Neural cell (in vitro differentiated cells): ENCODE data around the gene PEMT. TPM values are rescaled to one million over a fixed set of nuclear protein-coding genes. Genes with fewer than 3 reads are reported as not detected.

Source experiments
- H2AFZ ChIP-seq: fragments of 200-600, 300-800 bp; sonication (generic), shearing (Covaris generic); 2 replicates; pipeline ENCODE4 v1.6.0; 2014; ENCODE audit warnings: low read depth, mild to moderate bottlenecking, antibody characterized with exemption, low read length, moderate library complexity
- H3F3A ChIP-seq: fragments of 200-600 bp; shearing (Covaris generic); 2 replicates; pipeline ENCODE4 v1.6.1; 2016; ENCODE audit warnings: mild to moderate bottlenecking, moderate library complexity, mixed read lengths, antibody characterized with exemption, low read length; ENCODE audit not compliant: insufficient read depth, poor library complexity, severe bottlenecking
- H3K27ac ChIP-seq: fragments of 200-600, 300-800 bp; sonication (generic), shearing (Covaris generic); 2 replicates; pipeline ENCODE4 v1.5.1; 2014; ENCODE audit warnings: mild to moderate bottlenecking, low read length, moderate library complexity
- H3K27me3 ChIP-seq: fragments of 300-800, 200-600 bp; sonication (generic), shearing (Covaris generic); 2 replicates; pipeline ENCODE4 v1.6.0; 2014; ENCODE audit warnings: mild to moderate bottlenecking, low read depth, low read length, moderate library complexity; ENCODE audit not compliant: insufficient read depth
- H3K36me3 ChIP-seq: fragments of 300-800, 200-600 bp; sonication (generic), shearing (Covaris generic); 2 replicates; pipeline ENCODE4 v1.5.1; 2014; ENCODE audit warnings: mild to moderate bottlenecking, antibody characterized with exemption, low read length, moderate library complexity; ENCODE audit not compliant: insufficient read depth
- H3K4me2 ChIP-seq: fragments of 300-800, 200-600 bp; sonication (generic), shearing (Covaris generic); 2 replicates; pipeline ENCODE4 v1.6.0; 2014; ENCODE audit warnings: mild to moderate bottlenecking, low read length
- H3K4me3 ChIP-seq: fragments of 300-800, 200-600 bp; sonication (generic), shearing (Covaris generic); 2 replicates; pipeline ENCODE4 v1.5.1; 2014; ENCODE audit warnings: mild to moderate bottlenecking, low read length, moderate library complexity
- H3K79me2 ChIP-seq: fragments of 200-600 bp; shearing (Covaris generic); replicated peaks from 2 replicates; pipeline ENCODE4 v1.6.0; 2014; ENCODE audit warnings: mild to moderate bottlenecking, low read length, moderate library complexity; ENCODE audit not compliant: insufficient read depth
- H3K9ac ChIP-seq: fragments of 300-800, 200-600 bp; sonication (generic), shearing (Covaris generic); 2 replicates; pipeline ENCODE4 v1.6.1; 2016; ENCODE audit warnings: mild to moderate bottlenecking, low read length, mixed read lengths
- H3K9me2 ChIP-seq: fragments of 200-600 bp; shearing (Covaris generic); 2 replicates; pipeline ENCODE4 v1.6.1; 2016; ENCODE audit warnings: mild to moderate bottlenecking, low read length, mixed read lengths; ENCODE audit not compliant: insufficient read depth
- H3K9me3 ChIP-seq: fragments of 200-600, 300-800 bp; sonication (generic), shearing (Covaris generic); 2 replicates; pipeline ENCODE4 v1.6.1; 2016; ENCODE audit warnings: mild to moderate bottlenecking, mixed run types, low read length, moderate library complexity, mixed read lengths
- H4K20me1 ChIP-seq: fragments of 200-600 bp; shearing (Covaris generic); 2 replicates; pipeline ENCODE4 v1.6.1; 2016; ENCODE audit warnings: mild to moderate bottlenecking, mixed run types; ENCODE audit not compliant: insufficient read depth
- CTCF ChIP-seq: fragments of 450-650 bp; IDR thresholded peaks from 2 replicates; pipeline ENCODE4 v1.5.1; 2014; ENCODE audit warnings: antibody characterized with exemption, mild to moderate bottlenecking, moderate library complexity; ENCODE audit not compliant: poor library complexity, severe bottlenecking
- EP300 ChIP-seq: fragments of 450-650 bp; conservative IDR thresholded peaks from 2 replicates; pipeline ENCODE4 v1.6.1; 2014; ENCODE audit warnings: antibody characterized with exemption, mild to moderate bottlenecking, moderate library complexity; ENCODE audit not compliant: poor library complexity, severe bottlenecking
- EZH2 ChIP-seq: fragments of 200-600, 300-800 bp; shearing (Covaris generic), sonication (generic); IDR thresholded peaks from 2 replicates; pipeline ENCODE4 v1.6.1; 2014; ENCODE audit warnings: antibody characterized with exemption, low read length, borderline replicate concordance, mild to moderate bottlenecking; ENCODE audit not compliant: insufficient read depth, poor library complexity, severe bottlenecking
- MXI1 ChIP-seq: fragments of 450-650 bp; conservative IDR thresholded peaks from 2 replicates; pipeline ENCODE4 v1.6.1; 2014; ENCODE audit warnings: antibody characterized with exemption, mild to moderate bottlenecking; ENCODE audit not compliant: poor library complexity, severe bottlenecking
- POLR2AphosphoS5 ChIP-seq: IDR thresholded peaks from 2 replicates; pipeline ENCODE4 v1.6.1; 2012
- RAD21 ChIP-seq: fragments of 450-650 bp; conservative IDR thresholded peaks from 2 replicates; pipeline ENCODE4 v1.6.1; 2014; ENCODE audit warnings: antibody characterized with exemption, mild to moderate bottlenecking, moderate library complexity
- SMC3 ChIP-seq: fragments of 450-650 bp; conservative IDR thresholded peaks from 2 replicates; pipeline ENCODE4 v1.6.1; 2014; ENCODE audit warnings: antibody characterized with exemption, mild to moderate bottlenecking, moderate library complexity; ENCODE audit not compliant: poor library complexity
- TAF1 ChIP-seq: IDR thresholded peaks from 2 replicates; pipeline ENCODE4 v1.6.1; 2012; ENCODE audit warnings: low read depth
- polyA plus RNA-seq: library from polyadenylated mRNA; depleted of rRNA; stranded (reverse); fragments of >200 nt; gene quantifications from 2 replicates; pipeline ENCODE4 v1.2.3, GENCODE V29; 2014
- TF ChIP-seq, protein P1 (sequence below): IDR thresholded peaks from 2 replicates; pipeline ENCODE4 v1.6.1; 2012; ENCODE audit warnings: borderline replicate concordance

Gene PEMT
- polyA plus RNA-seq, 1 donor from 2014 or later = 71.7 TPM

DNA sequence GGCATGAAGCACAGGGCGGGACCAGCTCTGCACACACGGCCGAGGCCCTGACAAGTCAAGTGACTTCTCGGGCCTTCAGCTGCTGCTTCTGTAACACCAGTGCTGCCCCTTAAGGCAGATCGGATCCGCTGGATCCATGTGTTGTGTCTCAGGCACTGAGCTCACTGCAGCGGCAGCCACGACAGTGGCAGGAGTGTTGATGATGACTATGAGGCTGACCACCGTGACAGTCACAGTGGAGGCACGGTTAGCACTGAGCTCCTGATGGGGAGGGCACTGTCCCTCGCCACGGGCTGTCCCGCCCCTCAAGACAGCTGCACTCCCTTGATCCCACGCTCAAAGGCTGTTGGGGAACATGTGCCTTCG, 29.4 kb downstream of the PEMT start:
- no peaks in the 10 kb centered on the region for H3K9me2 ChIP-seq
- no peaks in the 10 kb centered on the region for H3F3A ChIP-seq
- no peaks in the 10 kb centered on the region for H3K36me3 ChIP-seq
- H3K9me3 ChIP-seq = no peaks in the 10 kb centered on the region
- no peak overlapping the region for H2AFZ ChIP-seq
- no peaks in the 10 kb centered on the region for H4K20me1 ChIP-seq
- no peak overlapping the region for H3K4me3 ChIP-seq
- no peaks in the 10 kb centered on the region for H3K79me2 ChIP-seq
- H3K9ac ChIP-seq = no peak overlapping the region
- TF ChIP-seq, protein P1, sequence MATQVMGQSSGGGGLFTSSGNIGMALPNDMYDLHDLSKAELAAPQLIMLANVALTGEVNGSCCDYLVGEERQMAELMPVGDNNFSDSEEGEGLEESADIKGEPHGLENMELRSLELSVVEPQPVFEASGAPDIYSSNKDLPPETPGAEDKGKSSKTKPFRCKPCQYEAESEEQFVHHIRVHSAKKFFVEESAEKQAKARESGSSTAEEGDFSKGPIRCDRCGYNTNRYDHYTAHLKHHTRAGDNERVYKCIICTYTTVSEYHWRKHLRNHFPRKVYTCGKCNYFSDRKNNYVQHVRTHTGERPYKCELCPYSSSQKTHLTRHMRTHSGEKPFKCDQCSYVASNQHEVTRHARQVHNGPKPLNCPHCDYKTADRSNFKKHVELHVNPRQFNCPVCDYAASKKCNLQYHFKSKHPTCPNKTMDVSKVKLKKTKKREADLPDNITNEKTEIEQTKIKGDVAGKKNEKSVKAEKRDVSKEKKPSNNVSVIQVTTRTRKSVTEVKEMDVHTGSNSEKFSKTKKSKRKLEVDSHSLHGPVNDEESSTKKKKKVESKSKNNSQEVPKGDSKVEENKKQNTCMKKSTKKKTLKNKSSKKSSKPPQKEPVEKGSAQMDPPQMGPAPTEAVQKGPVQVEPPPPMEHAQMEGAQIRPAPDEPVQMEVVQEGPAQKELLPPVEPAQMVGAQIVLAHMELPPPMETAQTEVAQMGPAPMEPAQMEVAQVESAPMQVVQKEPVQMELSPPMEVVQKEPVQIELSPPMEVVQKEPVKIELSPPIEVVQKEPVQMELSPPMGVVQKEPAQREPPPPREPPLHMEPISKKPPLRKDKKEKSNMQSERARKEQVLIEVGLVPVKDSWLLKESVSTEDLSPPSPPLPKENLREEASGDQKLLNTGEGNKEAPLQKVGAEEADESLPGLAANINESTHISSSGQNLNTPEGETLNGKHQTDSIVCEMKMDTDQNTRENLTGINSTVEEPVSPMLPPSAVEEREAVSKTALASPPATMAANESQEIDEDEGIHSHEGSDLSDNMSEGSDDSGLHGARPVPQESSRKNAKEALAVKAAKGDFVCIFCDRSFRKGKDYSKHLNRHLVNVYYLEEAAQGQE = no peak
- TF ChIP-seq TAF1 (no peak), EZH2 (no peak), RAD21 (no peak), MXI1 (no peak), EP300 (no peak), POLR2AphosphoS5 (no peak), SMC3 (no peak), CTCF (no peak)
- H3K27ac ChIP-seq = no peak overlapping the region
- no peaks in the 10 kb centered on the region for H3K27me3 ChIP-seq
- no peak overlapping the region for H3K4me2 ChIP-seq

DNA sequence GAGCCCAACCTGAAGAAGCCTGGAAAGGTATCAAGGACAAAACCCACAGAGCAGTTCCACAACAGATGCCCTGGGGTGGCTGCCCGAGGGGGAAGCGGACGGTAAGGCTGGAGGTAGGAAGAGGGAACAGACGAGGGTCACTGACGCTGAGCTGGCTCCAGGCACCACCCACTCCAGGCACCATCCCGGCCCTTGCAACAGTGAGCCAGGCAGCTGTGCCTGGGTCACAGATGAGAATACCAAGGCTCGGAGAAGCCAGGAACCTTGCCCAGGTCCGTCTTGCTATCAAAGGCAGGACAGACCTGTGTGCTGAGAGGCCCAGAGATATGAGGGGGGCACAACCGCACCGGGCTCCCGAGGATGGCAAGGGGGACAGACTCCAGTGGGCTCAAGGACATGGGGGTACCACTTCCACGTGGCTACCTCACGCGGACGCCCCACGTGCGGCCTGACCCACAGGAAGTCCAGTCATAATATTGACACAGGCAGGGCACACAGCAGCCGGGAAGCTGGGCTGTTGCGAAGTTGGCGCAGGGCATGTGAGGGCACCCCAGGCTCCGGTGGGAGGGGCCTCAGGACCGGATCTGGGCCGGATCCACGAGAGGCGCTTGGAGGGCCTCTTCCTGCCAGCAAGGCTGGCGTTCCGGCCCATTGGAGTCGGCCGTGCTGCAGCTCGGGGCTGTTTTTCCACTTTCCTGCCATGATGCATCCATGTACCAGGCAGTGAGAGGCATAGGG, 29.9 kb downstream of the PEMT start:
- no peak overlapping the region for H3K9ac ChIP-seq
- no peaks in the 10 kb centered on the region for H4K20me1 ChIP-seq
- H3K79me2 ChIP-seq = no peaks in the 10 kb centered on the region
- H3K27ac ChIP-seq = no peak overlapping the region
- H3K36me3 ChIP-seq = no peaks in the 10 kb centered on the region
- H3K27me3 ChIP-seq = no peaks in the 10 kb centered on the region
- no peak for TF ChIP-seq MXI1
- no peak for TF ChIP-seq POLR2AphosphoS5
- no peak for TF ChIP-seq CTCF
- TF ChIP-seq, protein P1 = no peak
- no peak for TF ChIP-seq SMC3
- no peak for TF ChIP-seq EZH2
- TF ChIP-seq TAF1 = no peak
- TF ChIP-seq RAD21 = no peak
- no peak for TF ChIP-seq EP300
- no peaks in the 10 kb centered on the region for H3K9me2 ChIP-seq
- no peak overlapping the region for H3K4me3 ChIP-seq
- no peak overlapping the region for H3K4me2 ChIP-seq
- no peak overlapping the region for H2AFZ ChIP-seq
- no peaks in the 10 kb centered on the region for H3K9me3 ChIP-seq
- no peaks in the 10 kb centered on the region for H3F3A ChIP-seq
